Mesenchymal stem cell (in vitro differentiated cells and primary cell): ENCODE measurements around the gene MIEF2.
"Not testable (repeated sequence)": the region's sequence is repeated elsewhere in the genome, so short reads cannot be mapped to it uniquely, and the experiment has no call there.

Source experiments
- DNase-seq: peaks from one replicate; pipeline ENCODE4 v3.0.0-alpha.2; 2013
- H2AFZ ChIP-seq: one replicate; pipeline ENCODE4 v1.6.1; 2013; ENCODE audit warnings: low read depth, mild to moderate bottlenecking, control low read depth, inconsistent platforms, low read length, moderate library complexity
- H2AK5ac ChIP-seq: 2 replicates; pipeline ENCODE4 v1.6.1; 2013; ENCODE audit warnings: low read length, moderate library complexity, mild to moderate bottlenecking, inconsistent platforms; ENCODE audit not compliant: severe bottlenecking
- H2BK120ac ChIP-seq: one replicate; pipeline ENCODE4 v1.6.1; 2013; ENCODE audit warnings: low read depth, mild to moderate bottlenecking, inconsistent platforms, low read length, moderate library complexity
- H2BK12ac ChIP-seq, 2 experiments: one replicate each; pipeline ENCODE4 v1.6.1; 2013; ENCODE audit warnings: inconsistent platforms in 2 of 2, low read length in 2 of 2, mild to moderate bottlenecking in 2 of 2, moderate library complexity in 2 of 2, control low read depth in 1 of 2
- H2BK15ac ChIP-seq: one replicate; pipeline ENCODE4 v1.6.1; 2013; ENCODE audit warnings: mild to moderate bottlenecking, low read depth, inconsistent platforms; ENCODE audit not compliant: poor library complexity, severe bottlenecking
- H2BK5ac ChIP-seq: 2 replicates; pipeline ENCODE4 v1.6.1; 2013; ENCODE audit warnings: low read depth, mild to moderate bottlenecking, low read length, control low read depth, inconsistent platforms; ENCODE audit not compliant: poor library complexity, severe bottlenecking
- H3K14ac ChIP-seq, 2 experiments: one replicate each; pipeline ENCODE4 v1.6.1; 2013; ENCODE audit warnings: inconsistent platforms in 2 of 2, low read length in 2 of 2, control low read depth in 1 of 2, mild to moderate bottlenecking in 1 of 2, moderate library complexity in 1 of 2
- H3K18ac ChIP-seq, 2 experiments: one replicate each; pipeline ENCODE4 v1.6.1; 2013; ENCODE audit warnings: inconsistent platforms in 2 of 2, low read length in 2 of 2, control low read depth in 1 of 2, low read depth in 1 of 2, mild to moderate bottlenecking in 1 of 2
- H3K23ac ChIP-seq, 2 experiments: one replicate each; pipeline ENCODE4 v1.6.1; 2013; ENCODE audit warnings: inconsistent platforms in 2 of 2, low read length in 2 of 2, mild to moderate bottlenecking in 2 of 2, moderate library complexity in 2 of 2, control low read depth in 1 of 2
- H3K27ac ChIP-seq: 2 replicates; pipeline ENCODE4 v1.5.1; 2013; ENCODE audit warnings: mild to moderate bottlenecking, moderate library complexity, low read length, control low read depth, inconsistent platforms; ENCODE audit not compliant: poor library complexity, severe bottlenecking
- H3K27me3 ChIP-seq, 2 experiments: 2 replicates each; pipeline versions ENCODE4 v1.6.1 to v1.7.0; 2013; ENCODE audit warnings: low read length in 2 of 2, mild to moderate bottlenecking in 2 of 2, moderate library complexity in 2 of 2, control low read depth in 1 of 2, inconsistent platforms in 1 of 2; ENCODE audit not compliant: control insufficient read depth in 1 of 2, insufficient read depth in 1 of 2
- H3K36me3 ChIP-seq, 2 experiments: 2 replicates each; pipeline versions ENCODE4 v1.6.1 to v1.7.0; 2013; ENCODE audit warnings: low read length in 2 of 2, control low read depth in 1 of 2, inconsistent platforms in 1 of 2, low read depth in 1 of 2, mild to moderate bottlenecking in 1 of 2; ENCODE audit not compliant: insufficient read depth in 2 of 2, control insufficient read depth in 1 of 2
- H3K4ac ChIP-seq, 2 experiments: one replicate each; pipeline ENCODE4 v1.6.1; 2013; ENCODE audit warnings: inconsistent platforms in 2 of 2, low read length in 2 of 2, mild to moderate bottlenecking in 2 of 2, moderate library complexity in 2 of 2, control low read depth in 1 of 2, low read depth in 1 of 2
- H3K4me1 ChIP-seq: 2 replicates; pipeline ENCODE4 v1.6.1; 2013; ENCODE audit warnings: low read depth, low read length, control low read depth; ENCODE audit not compliant: control insufficient read depth, insufficient read depth
- H3K4me2 ChIP-seq: 2 replicates; pipeline ENCODE4 v1.6.1; 2013; ENCODE audit warnings: low read length, mild to moderate bottlenecking, inconsistent platforms; ENCODE audit not compliant: poor library complexity, severe bottlenecking
- H3K4me3 ChIP-seq, 2 experiments: 2 replicates each; pipeline versions ENCODE4 v1.5.1 to v1.7.0; 2013; ENCODE audit warnings: low read length in 2 of 2, mild to moderate bottlenecking in 2 of 2, control low read depth in 1 of 2, low read depth in 1 of 2; ENCODE audit not compliant: insufficient read depth in 1 of 2
- H3K79me1 ChIP-seq: replicated peaks from 2 replicates; pipeline ENCODE4 v1.6.1; 2013; ENCODE audit warnings: mild to moderate bottlenecking, control low read depth, low read length, inconsistent platforms; ENCODE audit not compliant: poor library complexity, severe bottlenecking
- H3K9ac ChIP-seq: 2 replicates; pipeline ENCODE4 v1.7.0; 2013; ENCODE audit warnings: mild to moderate bottlenecking, low read length, moderate library complexity
- H3K9me3 ChIP-seq: 2 replicates; pipeline ENCODE4 v1.7.0; 2013; ENCODE audit warnings: mild to moderate bottlenecking, low read length; ENCODE audit not compliant: control insufficient read depth
- H4K8ac ChIP-seq: one replicate; pipeline ENCODE4 v1.6.1; 2013; ENCODE audit warnings: inconsistent platforms, mild to moderate bottlenecking, low read length, moderate library complexity
- H4K91ac ChIP-seq: one replicate; pipeline ENCODE4 v1.6.1; 2013; ENCODE audit warnings: mild to moderate bottlenecking, low read length, inconsistent platforms
- WGBS: methylation state at CpG from one replicate; pipeline ENCODE4 v1.1.7; 2013; ENCODE audit warnings: mixed read lengths; 5-methylcytosine and 5-hydroxymethylcytosine counted together

The MIEF2 gene

DNA sequence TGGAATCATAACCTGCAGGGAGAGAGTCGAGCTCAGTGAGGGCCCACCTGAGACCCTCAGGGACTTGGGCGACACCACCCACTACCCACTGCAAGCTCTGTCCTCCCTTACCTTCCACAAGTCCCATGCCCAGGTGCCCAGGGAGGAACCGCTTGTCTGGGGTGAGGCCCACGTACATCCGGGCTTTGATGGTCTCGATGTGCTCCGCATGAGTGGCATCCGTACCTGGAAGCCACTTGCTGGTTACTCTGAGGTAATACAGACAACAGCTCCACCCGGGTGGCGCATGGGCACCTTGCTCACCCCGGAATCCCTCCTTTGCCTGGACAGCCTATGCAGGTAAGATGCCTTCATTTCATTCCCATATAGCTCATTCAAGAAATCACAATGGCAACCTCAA, 24.8 kb downstream of the MIEF2 start:
- Histone ChIP-seq H3K4me2 (no peak overlapping the region), H4K91ac (no peak overlapping the region), H4K8ac (no peak overlapping the region), H2BK15ac (no peak overlapping the region), H3K4ac (no peak overlapping the region), H3K36me3 (peaks cover 59 to 83% of the 10 kb centered on the region in 2 experiments), H3K9ac (no peak overlapping the region), H2BK5ac (no peak overlapping the region), H2AK5ac (no peak overlapping the region), H3K27me3 (no peaks in the 10 kb centered on the region), H3K27ac (no peak overlapping the region), H2AFZ (no peak overlapping the region), H3K18ac (no peak overlapping the region), H3K4me1 (no peaks in the 10 kb centered on the region), H3K9me3 (no peaks in the 10 kb centered on the region), H3K4me3 (no peak overlapping the region), H3K79me1 (peaks cover 16% of the 10 kb centered on the region), H2BK12ac (no peak overlapping the region), H2BK120ac (no peak overlapping the region), H3K14ac (no peak overlapping the region), H3K23ac (no peak overlapping the region)
- no peak for DNase-seq
- 97% methylated on average over 11 of the region's 11 CpGs for WGBS

DNA sequence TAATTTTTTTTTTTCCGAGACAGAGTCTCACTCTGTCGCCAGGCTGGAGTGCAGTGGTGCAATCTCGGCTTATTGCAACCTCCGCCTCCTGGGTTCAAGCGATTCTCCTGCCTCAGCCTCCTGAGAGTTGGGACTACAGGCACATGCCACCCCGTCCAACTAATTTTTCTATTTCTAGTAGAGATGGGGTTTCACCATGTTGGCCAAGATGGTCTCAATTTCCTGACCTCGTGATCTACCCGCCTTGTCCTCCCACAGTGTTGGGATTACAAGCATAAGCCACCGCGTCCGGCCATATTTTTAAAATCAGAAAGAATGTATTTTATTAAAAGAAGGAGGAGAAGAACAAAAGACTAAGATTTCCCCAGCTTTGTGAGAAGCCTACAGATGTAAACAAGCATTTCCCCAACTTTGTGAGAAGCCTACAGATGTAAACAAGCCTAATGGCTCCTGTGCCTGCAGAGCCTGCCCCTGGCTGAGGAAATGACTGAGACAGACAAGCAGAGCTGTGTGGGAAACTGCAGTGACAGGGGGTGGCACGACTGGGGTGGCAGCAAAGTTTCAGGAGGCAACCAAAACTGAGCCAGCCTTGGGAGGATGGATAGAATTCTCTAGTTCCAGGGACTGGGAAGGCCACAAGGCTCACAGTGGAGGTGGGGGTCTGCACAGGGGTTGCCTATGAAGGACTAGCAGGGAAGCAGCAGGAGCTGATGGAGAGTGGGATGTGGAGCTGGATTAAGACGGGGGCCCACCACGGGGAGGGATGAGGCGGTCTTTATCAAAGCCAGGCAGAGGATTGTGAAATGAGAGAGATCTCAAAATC, 31.5 kb downstream of the MIEF2 start:
- Histone ChIP-seq H3K9me3 (no peaks in the 10 kb centered on the region), H2BK15ac (no peak overlapping the region), H3K4me2 (no peak overlapping the region), H2BK12ac (no peak overlapping the region), H2BK120ac (no peak overlapping the region), H3K36me3 (peaks cover 52 to 72% of the 10 kb centered on the region in 2 experiments), H3K4me1 (no peaks in the 10 kb centered on the region), H3K14ac (no peak overlapping the region), H4K8ac (no peak overlapping the region), H2AK5ac (no peak overlapping the region), H3K27me3 (no peaks in the 10 kb centered on the region), H3K23ac (no peak overlapping the region), H2AFZ (no peak overlapping the region), H3K4ac (no peak overlapping the region), H3K27ac (no peak overlapping the region), H3K18ac (no peak overlapping the region), H3K4me3 (no peak overlapping the region), H3K9ac (no peak overlapping the region), H4K91ac (no peak overlapping the region), H3K79me1 (peaks cover 10% of the 10 kb centered on the region), H2BK5ac (no peak overlapping the region)
- 97% methylated on average over 9 of the region's 15 CpGs for WGBS
- no peak for DNase-seq

DNA sequence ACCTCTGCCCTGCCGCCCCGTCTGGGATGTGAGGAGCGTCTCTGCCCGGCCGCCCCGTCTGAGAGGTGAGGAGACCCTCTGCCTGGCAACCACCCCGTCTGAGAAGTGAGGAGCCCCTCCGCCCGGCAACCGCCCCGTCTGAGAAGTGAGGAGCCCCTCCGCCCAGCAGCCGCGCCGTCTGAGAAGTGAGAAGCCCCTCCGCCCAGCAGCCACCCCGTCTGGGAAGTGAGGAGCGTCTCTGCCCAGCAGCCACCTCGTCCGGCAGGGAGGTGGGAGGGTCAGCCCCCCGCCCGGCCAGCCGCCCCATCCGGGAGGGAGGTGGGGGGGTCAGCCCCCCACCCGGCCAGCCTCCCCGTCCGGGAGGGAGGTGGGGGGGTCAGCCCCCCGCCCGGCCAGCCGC, 37.6 kb downstream of the MIEF2 start:
- H3K27me3 ChIP-seq, H3K9me3 ChIP-seq, H3K14ac ChIP-seq, H2AK5ac ChIP-seq, H3K79me1 ChIP-seq, H4K8ac ChIP-seq, H3K4ac ChIP-seq, H4K91ac ChIP-seq, H3K4me3 ChIP-seq, H3K27ac ChIP-seq, H2BK120ac ChIP-seq, H2BK15ac ChIP-seq, H2BK5ac ChIP-seq, H3K23ac ChIP-seq, H3K4me1 ChIP-seq, H3K9ac ChIP-seq, H2AFZ ChIP-seq, H2BK12ac ChIP-seq, H3K18ac ChIP-seq, H3K4me2 ChIP-seq, DNase-seq: not testable (repeated sequence)
- peaks cover 46 to 60% of the 10 kb centered on the region in 2 experiments for H3K36me3 ChIP-seq
- no CpG with 5 or more reads among the region's 30 CpGs for WGBS

DNA sequence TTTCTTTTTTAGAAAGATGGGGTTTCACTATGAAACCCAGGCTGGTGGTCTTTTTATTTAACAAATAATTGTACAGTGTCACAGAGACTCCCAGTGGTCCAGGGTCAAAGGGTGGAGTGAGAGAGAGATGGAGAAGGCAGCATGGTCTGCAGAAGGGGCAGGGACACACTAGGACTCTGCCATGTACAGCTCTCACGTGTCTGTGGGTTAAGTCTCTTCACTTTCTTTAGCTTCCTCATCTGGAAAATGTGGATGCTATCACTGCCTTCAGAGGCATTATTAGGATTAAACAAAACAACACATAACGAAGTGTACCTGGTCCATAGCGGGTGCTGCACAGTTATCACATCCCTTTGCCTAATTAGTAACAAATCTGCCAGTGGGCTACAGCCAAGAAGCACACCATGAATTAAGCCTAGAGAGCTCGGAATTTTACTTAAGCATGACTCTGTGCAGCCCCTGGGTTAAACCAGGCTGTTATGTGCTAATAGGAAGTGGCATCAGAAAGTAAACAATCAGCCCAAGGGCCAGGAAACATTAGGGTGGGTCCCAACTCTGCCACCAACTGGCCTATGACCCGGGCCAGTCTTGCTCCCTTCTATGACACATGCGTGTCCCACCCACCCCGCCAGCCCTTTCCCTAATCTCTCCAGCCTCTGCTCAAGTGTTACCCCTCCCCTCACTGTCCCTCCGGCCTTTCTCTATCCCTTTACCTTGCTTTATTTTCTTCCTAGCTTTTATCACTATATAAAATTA, 40.4 kb downstream of the MIEF2 start:
- no peak overlapping the region for H3K4ac ChIP-seq
- no peak overlapping the region for H3K27ac ChIP-seq

More for the DNA sequence above, 40.4 kb downstream of the MIEF2 start:
- H3K4me3 ChIP-seq: no peak overlapping the region
- no peak overlapping the region for H2AFZ ChIP-seq
- no peak overlapping the region for H4K91ac ChIP-seq
- no peak for DNase-seq
- whole genome bisulfite sequencing: 89% methylated on average over 8 of the region's 8 CpGs
- no peaks in the 10 kb centered on the region for H3K9me3 ChIP-seq
- H2BK5ac ChIP-seq: no peak overlapping the region
- no peak overlapping the region for H3K18ac ChIP-seq
- H3K23ac ChIP-seq: no peak overlapping the region
- H3K79me1 ChIP-seq: peaks cover 20% of the 10 kb centered on the region
- no peak overlapping the region for H3K4me2 ChIP-seq
- H2BK12ac ChIP-seq: no peak overlapping the region
- peaks cover 48 to 70% of the 10 kb centered on the region in 2 experiments for H3K36me3 ChIP-seq
- H3K27me3 ChIP-seq: no peaks in the 10 kb centered on the region
- H3K14ac ChIP-seq: no peak overlapping the region
- no peak overlapping the region for H2BK120ac ChIP-seq
- H3K9ac ChIP-seq: no peak overlapping the region
- no peak overlapping the region for H2AK5ac ChIP-seq
- no peak overlapping the region for H4K8ac ChIP-seq
- H2BK15ac ChIP-seq: no peak overlapping the region
- H3K4me1 ChIP-seq: no peaks in the 10 kb centered on the region
